HEK293 (cell line): ENCODE measurements around the gene WWOX.

ENCODE experiments used
- CTCF ChIA-PET: fragments of 350-600 bp; formaldehyde crosslinking; extraction: SDS; loops from one replicate; lab custom pipeline; 2021; ENCODE audit warnings: antibody characterized with exemption; lab: Yijun Ruan, JAX
- POLR2A ChIA-PET: fragments of 300-600 bp; formaldehyde crosslinking; extraction: SDS; loops from one replicate; lab custom pipeline; 2020; ENCODE audit warnings: antibody characterized with exemption, inconsistent platforms; lab: Yijun Ruan, JAX
- H3K27ac ChIP-seq: fragments of 200-500 bp; sonication (Bioruptor generic); 2 replicates; pipeline ENCODE4 v1.5.1; 2014; ENCODE audit warnings: low read depth, low read length, control low read depth, inconsistent platforms; ENCODE audit errors: extremely low read depth
- H3K36me3 ChIP-seq, 2 experiments: fragments of 200-500 bp in 1 of 2; sonication (Bioruptor generic) in 1 of 2; 1 replicate in 1 of 2; 2 replicates in 1 of 2; pipeline ENCODE4 v1.5.1; 2014 to 2017; ENCODE audit warnings: inconsistent platforms in 2 of 2, low read length in 2 of 2; ENCODE audit not compliant: control insufficient read depth in 2 of 2, insufficient read depth in 1 of 2
- H3K4me1 ChIP-seq: fragments of 200-500 bp; sonication (Bioruptor generic); 2 replicates; pipeline ENCODE4 v1.5.1; 2014; ENCODE audit warnings: mild to moderate bottlenecking, low read length, inconsistent platforms; ENCODE audit not compliant: control insufficient read depth, insufficient read depth
- H3K4me3 ChIP-seq: 2 replicates; pipeline ENCODE4 v1.5.1; 2011; ENCODE audit warnings: low read depth, mild to moderate bottlenecking, control low read depth, low read length, moderate library complexity
- H3K9me3 ChIP-seq: fragments of 200-500 bp; sonication (Bioruptor generic); 2 replicates; pipeline ENCODE4 v1.5.1; 2014; ENCODE audit warnings: low read depth, low read length, inconsistent platforms; ENCODE audit not compliant: control insufficient read depth, insufficient read depth
- GLIS1 ChIP-seq: fragments of 450-650 bp; formaldehyde crosslinking; IDR thresholded peaks from 2 replicates; pipeline ENCODE4 v1.5.1; 2016; ENCODE audit warnings: missing biosample characterization, missing genetic modification characterization
- KLF8 ChIP-seq: fragments of 450-650 bp; formaldehyde crosslinking; IDR thresholded peaks from 2 replicates; pipeline ENCODE4 v1.5.1; 2016; ENCODE audit warnings: missing biosample characterization, missing genetic modification characterization
- PBX3 ChIP-seq: sonication (generic); formaldehyde crosslinking; IDR thresholded peaks from 2 replicates; pipeline ENCODE4 v1.8.1; 2022; ENCODE audit warnings: mild to moderate bottlenecking, moderate library complexity, missing genetic modification reagents
- YY2 ChIP-seq: fragments of 450-650 bp; formaldehyde crosslinking; IDR thresholded peaks from 2 replicates; pipeline ENCODE4 v1.5.1; 2016; ENCODE audit warnings: missing biosample characterization, missing genetic modification characterization
- ZBTB17 ChIP-seq: fragments of 450-650 bp; formaldehyde crosslinking; IDR thresholded peaks from 2 replicates; pipeline ENCODE4 v1.5.1; 2016; ENCODE audit warnings: missing biosample characterization, missing genetic modification characterization
- ZBTB21 ChIP-seq: fragments of 450-650 bp; formaldehyde crosslinking; IDR thresholded peaks from 2 replicates; pipeline ENCODE4 v1.5.1; 2017; ENCODE audit warnings: missing biosample characterization, missing genetic modification characterization
- ZFP37 ChIP-seq: fragments of 450-650 bp; formaldehyde crosslinking; IDR thresholded peaks from 2 replicates; pipeline ENCODE4 v1.5.1; 2016; ENCODE audit warnings: missing biosample characterization, missing genetic modification characterization
- ZFP69B ChIP-seq: fragments of 450-650 bp; formaldehyde crosslinking; IDR thresholded peaks from 2 replicates; pipeline ENCODE4 v1.5.1; 2016; ENCODE audit warnings: missing biosample characterization, missing genetic modification characterization
- ZNF112 ChIP-seq: fragments of 450-650 bp; formaldehyde crosslinking; IDR thresholded peaks from 2 replicates; pipeline ENCODE4 v1.5.0; 2017; ENCODE audit warnings: missing biosample characterization, missing genetic modification characterization
- ZNF140 ChIP-seq: fragments of 450-650 bp; formaldehyde crosslinking; IDR thresholded peaks from 2 replicates; pipeline ENCODE4 v1.5.1; 2016; ENCODE audit warnings: missing biosample characterization, missing genetic modification characterization
- ZNF214 ChIP-seq: fragments of 450-650 bp; formaldehyde crosslinking; IDR thresholded peaks from 2 replicates; pipeline ENCODE4 v1.5.1; 2017; ENCODE audit warnings: missing biosample characterization, mild to moderate bottlenecking, missing genetic modification characterization, borderline replicate concordance
- ZNF266 ChIP-seq: fragments of 450-650 bp; formaldehyde crosslinking; IDR thresholded peaks from 2 replicates; pipeline ENCODE4 v1.5.1; 2016; ENCODE audit warnings: missing biosample characterization, missing genetic modification characterization, low read depth
- ZNF280D ChIP-seq: fragments of 450-650 bp; formaldehyde crosslinking; IDR thresholded peaks from 2 replicates; pipeline ENCODE4 v1.5.1; 2016; ENCODE audit warnings: missing biosample characterization, missing genetic modification characterization
- ZNF354C ChIP-seq: fragments of 450-650 bp; formaldehyde crosslinking; IDR thresholded peaks from 2 replicates; pipeline ENCODE4 v1.5.1; 2016; ENCODE audit warnings: missing biosample characterization, missing genetic modification characterization, low read depth, borderline replicate concordance
- ZNF433 ChIP-seq: fragments of 450-650 bp; formaldehyde crosslinking; IDR thresholded peaks from 2 replicates; pipeline ENCODE4 v1.5.1; 2016; ENCODE audit warnings: missing biosample characterization, missing genetic modification characterization, low read depth
- ZNF501 ChIP-seq: fragments of 450-650 bp; formaldehyde crosslinking; IDR thresholded peaks from 2 replicates; pipeline ENCODE4 v1.5.1; 2016; ENCODE audit warnings: missing biosample characterization, missing genetic modification characterization
- ZNF585B ChIP-seq: fragments of 450-650 bp; formaldehyde crosslinking; IDR thresholded peaks from 2 replicates; pipeline ENCODE4 v1.5.1; 2016; ENCODE audit warnings: missing biosample characterization, missing genetic modification characterization
- ZNF600 ChIP-seq: fragments of 450-650 bp; formaldehyde crosslinking; IDR thresholded peaks from 2 replicates; pipeline ENCODE4 v1.5.1; 2016; ENCODE audit warnings: missing biosample characterization, missing genetic modification characterization
- ZNF610 ChIP-seq: fragments of 450-650 bp; formaldehyde crosslinking; IDR thresholded peaks from 2 replicates; pipeline ENCODE4 v1.5.1; 2016; ENCODE audit warnings: missing biosample characterization, missing genetic modification characterization, borderline replicate concordance
- ZNF621 ChIP-seq: fragments of 450-650 bp; formaldehyde crosslinking; IDR thresholded peaks from 2 replicates; pipeline ENCODE4 v1.5.1; 2017; ENCODE audit warnings: missing biosample characterization, missing genetic modification characterization
- ZNF626 ChIP-seq: fragments of 450-650 bp; sonication (Bioruptor Pico); formaldehyde crosslinking; IDR thresholded peaks from 2 replicates; pipeline ENCODE4 v1.5.1; 2018; ENCODE audit warnings: missing biosample characterization, missing genetic modification characterization, inconsistent platforms
- ZNF670 ChIP-seq: fragments of 450-650 bp; formaldehyde crosslinking; IDR thresholded peaks from 2 replicates; pipeline ENCODE4 v1.5.1; 2016; ENCODE audit warnings: missing biosample characterization, missing genetic modification characterization, low read depth
- ZNF704 ChIP-seq: fragments of 450-650 bp; formaldehyde crosslinking; IDR thresholded peaks from 2 replicates; pipeline ENCODE4 v1.5.1; 2016; ENCODE audit warnings: missing biosample characterization, missing genetic modification characterization
- ZNF747 ChIP-seq: fragments of 450-650 bp; formaldehyde crosslinking; IDR thresholded peaks from 2 replicates; pipeline ENCODE4 v1.5.1; 2016; ENCODE audit warnings: missing biosample characterization, missing genetic modification characterization
- ZNF76 ChIP-seq: fragments of 450-650 bp; formaldehyde crosslinking; IDR thresholded peaks from 2 replicates; pipeline ENCODE4; 2016; ENCODE audit warnings: low read depth, missing biosample characterization, missing genetic modification characterization, borderline replicate concordance
- ZNF791 ChIP-seq: fragments of 450-650 bp; formaldehyde crosslinking; IDR thresholded peaks from 2 replicates; pipeline ENCODE4 v1.5.1; 2016; ENCODE audit warnings: missing biosample characterization, missing genetic modification characterization
- ZXDB ChIP-seq: fragments of 450-650 bp; formaldehyde crosslinking; IDR thresholded peaks from 2 replicates; pipeline ENCODE4 v1.5.1; 2016; ENCODE audit warnings: missing biosample characterization, missing genetic modification characterization

The WWOX gene

GRCh38 chr16:79089735-79090284, 990.4 kb downstream of the WWOX start (continued):
- TF ChIP-seq ZNF354C (no peak), ZNF791 (no peak), ZNF112 (tag by site-specific recombination) (no peak), ZXDB (tag by site-specific recombination) (no peak), ZFP37 (no peak), ZNF433 (tag by site-specific recombination) (no peak), ZBTB21 (no peak), ZNF266 (no peak), ZNF214 (tag by site-specific recombination) (no peak), ZNF501 (no peak), ZNF280D (no peak), ZFP69B (tag by site-specific recombination) (no peak), ZNF76 (tag by site-specific recombination) (no peak), ZNF747 (tag by site-specific recombination) (no peak), ZNF600 (tag by site-specific recombination) (no peak), ZNF585B (no peak)

GRCh38 chr16:79090966-79091365, 991.5 kb downstream of the WWOX start:
- CTCF ChIA-PET: interaction anchor here (0.6 kb wide), 1 partner anchor 294 kb away, joined by 3 read pairs; no protein-coding TSS in a partner anchor
- H3K4me3 ChIP-seq: no peak overlapping the region
- no peaks in the 10 kb centered on the region for H3K9me3 ChIP-seq
- no peak for TF ChIP-seq ZNF610 (tag by site-specific recombination)
- TF ChIP-seq PBX3 (CRISPR knock-in tag): no peak
- TF ChIP-seq ZNF600 (tag by site-specific recombination): no peak
- TF ChIP-seq GLIS1 (tag by site-specific recombination): no peak
- TF ChIP-seq KLF8 (tag by site-specific recombination): no peak
- no peak for TF ChIP-seq ZNF140 (tag by site-specific recombination)
- TF ChIP-seq ZNF621 (tag by site-specific recombination): no peak
- TF ChIP-seq ZNF747 (tag by site-specific recombination): no peak
- TF ChIP-seq ZNF626 (tag by site-specific recombination): no peak
- no peak for TF ChIP-seq ZNF704
- TF ChIP-seq ZBTB17 (tag by site-specific recombination): no peak
- no peak for TF ChIP-seq YY2 (tag by site-specific recombination)
- no peak for TF ChIP-seq ZNF670 (tag by site-specific recombination)
- no peaks in the 10 kb centered on the region for H3K36me3 ChIP-seq
- POLR2A ChIA-PET: no interaction called here
- H3K4me1 ChIP-seq: no peaks in the 10 kb centered on the region
- no peak overlapping the region for H3K27ac ChIP-seq
